Panc1 (cell line): ENCODE results near the gene HCFC1R1.

Experiments used
- CTCF ChIP-seq: fragments of 450-650 bp; IDR thresholded peaks from 2 replicates; pipeline ENCODE4 v1.5.1; 2017; ENCODE audit warnings: mild to moderate bottlenecking
- POLR2AphosphoS5 ChIP-seq: IDR thresholded peaks from 2 replicates; pipeline ENCODE4 v1.6.1; 2012; ENCODE audit warnings: mild to moderate bottlenecking, low read depth, low read length, moderate library complexity
- REST ChIP-seq, 2 experiments: IDR thresholded peaks; 2 replicates each; pipeline ENCODE4 v1.6.1; 2011 to 2012; ENCODE audit warnings: low read depth in 2 of 2, control low read depth in 1 of 2, low read length in 1 of 2, mild to moderate bottlenecking in 1 of 2, moderate library complexity in 1 of 2; ENCODE audit not compliant: insufficient read depth in 1 of 2
- SIN3A ChIP-seq: IDR thresholded peaks from 2 replicates; pipeline ENCODE4 v1.6.1; 2012; ENCODE audit warnings: low read depth, mild to moderate bottlenecking, low read length, moderate library complexity, borderline replicate concordance; ENCODE audit not compliant: insufficient read depth
- TCF7L2 ChIP-seq: IDR thresholded peaks from 2 replicates; pipeline ENCODE4 v1.6.1; 2011; ENCODE audit warnings: mild to moderate bottlenecking, low read depth, low read length, inconsistent platforms

- TF ChIP-seq CTCF (no peak), REST (IDR thresholded peaks at IDR 0.05; ENCODE audit: insufficient read depth in 1 of 2, low read depth in 2 of 2, low read length in 1 of 2) (no peak), POLR2AphosphoS5 (no peak), TCF7L2 (no peak), SIN3A (no peak)
Observed at GRCh38 chr16:3007957-3008689, 15.6 kb downstream of the HCFC1R1 start.
